ENCODE data around the gene SMAD7.

DNA sequence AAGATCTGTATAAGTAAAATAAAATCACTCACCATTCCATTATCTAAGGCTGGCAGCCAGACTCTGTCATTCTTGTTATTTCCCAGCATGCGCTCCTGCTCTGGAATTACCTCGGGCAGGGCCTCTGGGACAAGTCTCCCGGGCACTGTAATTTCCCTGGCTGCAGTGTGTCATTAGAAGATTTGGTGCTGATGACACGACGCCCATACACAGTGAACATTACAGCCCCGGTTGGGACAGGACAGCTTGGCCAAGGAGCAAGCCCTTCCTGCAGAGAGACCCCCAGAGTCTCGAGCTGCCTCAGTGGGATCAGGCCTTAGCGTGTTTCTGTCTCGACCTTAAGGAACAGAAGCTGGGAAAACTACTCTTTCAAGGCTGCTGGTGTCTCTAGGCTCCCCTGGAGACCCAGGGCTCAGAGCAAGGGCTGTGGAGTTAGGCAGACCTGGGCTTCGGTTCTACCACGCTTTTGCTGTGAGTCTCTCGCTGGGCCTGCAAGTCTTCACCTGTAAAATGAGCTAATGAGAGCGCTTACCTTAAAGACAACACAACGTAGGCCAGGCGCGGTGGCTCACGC, 39.7 kb downstream of the SMAD7 start:
- no peak for TF ChIP-seq SUZ12 (IDR thresholded peaks at IDR 0.05; ENCODE audit: extremely low read depth, insufficient read depth, insufficient read length)
- no peak for TF ChIP-seq ZNF274 (IDR thresholded peaks at IDR 0.05; ENCODE audit: low read depth, low read length)
